H1 (cell line): ENCODE data around the gene ZFAND3. TPM values are rescaled to one million over a fixed set of nuclear protein-coding genes. Genes with fewer than 3 reads are reported as not detected.

Experiments used
- RFX5 ChIP-seq: IDR thresholded peaks from 2 replicates; pipeline ENCODE4 v1.6.1; 2011; ENCODE audit warnings: low read depth, low read length, improper control_type of control experiment, borderline replicate concordance
- polyA plus RNA-seq, 7 experiments: library from polyadenylated mRNA; depleted of rRNA in 3 of 7; stranded (reverse) in 5 of 7; unstranded in 2 of 7; fragments of >200 nt in 5 of 7; fragments of 200-250 nt in 2 of 7; gene quantifications; 1 replicate in 5 of 7; 2 replicates in 1 of 7; 4 replicates in 1 of 7; pipeline versions ENCODE4 v1.2.1 to v1.2.3, GENCODE V29; 2011 to 2013; ENCODE audit warnings: missing spikeins in 2 of 7, mixed read lengths in 2 of 7
- total RNA-seq: library from RNA; stranded (reverse); fragmentation: NEBNext Ultra II Directional; extraction: Animal tissue kit (Norgen Biotek cat#: 25700); gene quantifications from 2 replicates; pipeline ENCODE4 v1.2.1, GENCODE V29; 2021
- TF ChIP-seq, protein P1 (sequence below): fragments of 300-600 bp; sonication (generic); IDR thresholded peaks from 2 replicates; pipeline ENCODE4 v1.7.1; 2012; ENCODE audit warnings: low read length, moderate library complexity, mild to moderate bottlenecking, inconsistent platforms; ENCODE audit not compliant: insufficient replicate concordance

Gene ZFAND3
- total and polyA plus RNA-seq, 2 of the 8 experiments (the other 6 are each of a cell fraction or from before 2014, with no cell fraction given), result 13.0 to 51.3 TPM

DNA sequence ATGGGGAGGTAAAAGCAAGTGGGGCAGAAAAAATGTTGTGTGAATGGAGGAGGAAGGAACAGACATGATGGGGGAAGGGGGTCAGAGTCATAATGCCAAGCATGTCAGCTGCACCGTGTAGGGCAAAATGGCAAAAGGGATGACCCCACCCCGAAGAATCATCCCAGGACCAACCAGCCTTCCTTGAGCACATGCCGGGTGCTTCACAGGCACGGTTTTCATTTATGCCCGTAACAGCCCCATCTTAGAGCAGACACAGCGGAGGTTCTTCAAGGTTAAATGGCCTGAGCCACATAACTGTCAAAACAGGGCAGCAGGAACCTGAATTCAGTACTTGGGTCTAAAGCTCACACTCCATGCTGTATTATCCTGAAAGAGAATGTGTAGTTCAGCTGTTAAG is 322.2 kb downstream of the ZFAND3 start (continued):
- TF ChIP-seq, protein P1, sequence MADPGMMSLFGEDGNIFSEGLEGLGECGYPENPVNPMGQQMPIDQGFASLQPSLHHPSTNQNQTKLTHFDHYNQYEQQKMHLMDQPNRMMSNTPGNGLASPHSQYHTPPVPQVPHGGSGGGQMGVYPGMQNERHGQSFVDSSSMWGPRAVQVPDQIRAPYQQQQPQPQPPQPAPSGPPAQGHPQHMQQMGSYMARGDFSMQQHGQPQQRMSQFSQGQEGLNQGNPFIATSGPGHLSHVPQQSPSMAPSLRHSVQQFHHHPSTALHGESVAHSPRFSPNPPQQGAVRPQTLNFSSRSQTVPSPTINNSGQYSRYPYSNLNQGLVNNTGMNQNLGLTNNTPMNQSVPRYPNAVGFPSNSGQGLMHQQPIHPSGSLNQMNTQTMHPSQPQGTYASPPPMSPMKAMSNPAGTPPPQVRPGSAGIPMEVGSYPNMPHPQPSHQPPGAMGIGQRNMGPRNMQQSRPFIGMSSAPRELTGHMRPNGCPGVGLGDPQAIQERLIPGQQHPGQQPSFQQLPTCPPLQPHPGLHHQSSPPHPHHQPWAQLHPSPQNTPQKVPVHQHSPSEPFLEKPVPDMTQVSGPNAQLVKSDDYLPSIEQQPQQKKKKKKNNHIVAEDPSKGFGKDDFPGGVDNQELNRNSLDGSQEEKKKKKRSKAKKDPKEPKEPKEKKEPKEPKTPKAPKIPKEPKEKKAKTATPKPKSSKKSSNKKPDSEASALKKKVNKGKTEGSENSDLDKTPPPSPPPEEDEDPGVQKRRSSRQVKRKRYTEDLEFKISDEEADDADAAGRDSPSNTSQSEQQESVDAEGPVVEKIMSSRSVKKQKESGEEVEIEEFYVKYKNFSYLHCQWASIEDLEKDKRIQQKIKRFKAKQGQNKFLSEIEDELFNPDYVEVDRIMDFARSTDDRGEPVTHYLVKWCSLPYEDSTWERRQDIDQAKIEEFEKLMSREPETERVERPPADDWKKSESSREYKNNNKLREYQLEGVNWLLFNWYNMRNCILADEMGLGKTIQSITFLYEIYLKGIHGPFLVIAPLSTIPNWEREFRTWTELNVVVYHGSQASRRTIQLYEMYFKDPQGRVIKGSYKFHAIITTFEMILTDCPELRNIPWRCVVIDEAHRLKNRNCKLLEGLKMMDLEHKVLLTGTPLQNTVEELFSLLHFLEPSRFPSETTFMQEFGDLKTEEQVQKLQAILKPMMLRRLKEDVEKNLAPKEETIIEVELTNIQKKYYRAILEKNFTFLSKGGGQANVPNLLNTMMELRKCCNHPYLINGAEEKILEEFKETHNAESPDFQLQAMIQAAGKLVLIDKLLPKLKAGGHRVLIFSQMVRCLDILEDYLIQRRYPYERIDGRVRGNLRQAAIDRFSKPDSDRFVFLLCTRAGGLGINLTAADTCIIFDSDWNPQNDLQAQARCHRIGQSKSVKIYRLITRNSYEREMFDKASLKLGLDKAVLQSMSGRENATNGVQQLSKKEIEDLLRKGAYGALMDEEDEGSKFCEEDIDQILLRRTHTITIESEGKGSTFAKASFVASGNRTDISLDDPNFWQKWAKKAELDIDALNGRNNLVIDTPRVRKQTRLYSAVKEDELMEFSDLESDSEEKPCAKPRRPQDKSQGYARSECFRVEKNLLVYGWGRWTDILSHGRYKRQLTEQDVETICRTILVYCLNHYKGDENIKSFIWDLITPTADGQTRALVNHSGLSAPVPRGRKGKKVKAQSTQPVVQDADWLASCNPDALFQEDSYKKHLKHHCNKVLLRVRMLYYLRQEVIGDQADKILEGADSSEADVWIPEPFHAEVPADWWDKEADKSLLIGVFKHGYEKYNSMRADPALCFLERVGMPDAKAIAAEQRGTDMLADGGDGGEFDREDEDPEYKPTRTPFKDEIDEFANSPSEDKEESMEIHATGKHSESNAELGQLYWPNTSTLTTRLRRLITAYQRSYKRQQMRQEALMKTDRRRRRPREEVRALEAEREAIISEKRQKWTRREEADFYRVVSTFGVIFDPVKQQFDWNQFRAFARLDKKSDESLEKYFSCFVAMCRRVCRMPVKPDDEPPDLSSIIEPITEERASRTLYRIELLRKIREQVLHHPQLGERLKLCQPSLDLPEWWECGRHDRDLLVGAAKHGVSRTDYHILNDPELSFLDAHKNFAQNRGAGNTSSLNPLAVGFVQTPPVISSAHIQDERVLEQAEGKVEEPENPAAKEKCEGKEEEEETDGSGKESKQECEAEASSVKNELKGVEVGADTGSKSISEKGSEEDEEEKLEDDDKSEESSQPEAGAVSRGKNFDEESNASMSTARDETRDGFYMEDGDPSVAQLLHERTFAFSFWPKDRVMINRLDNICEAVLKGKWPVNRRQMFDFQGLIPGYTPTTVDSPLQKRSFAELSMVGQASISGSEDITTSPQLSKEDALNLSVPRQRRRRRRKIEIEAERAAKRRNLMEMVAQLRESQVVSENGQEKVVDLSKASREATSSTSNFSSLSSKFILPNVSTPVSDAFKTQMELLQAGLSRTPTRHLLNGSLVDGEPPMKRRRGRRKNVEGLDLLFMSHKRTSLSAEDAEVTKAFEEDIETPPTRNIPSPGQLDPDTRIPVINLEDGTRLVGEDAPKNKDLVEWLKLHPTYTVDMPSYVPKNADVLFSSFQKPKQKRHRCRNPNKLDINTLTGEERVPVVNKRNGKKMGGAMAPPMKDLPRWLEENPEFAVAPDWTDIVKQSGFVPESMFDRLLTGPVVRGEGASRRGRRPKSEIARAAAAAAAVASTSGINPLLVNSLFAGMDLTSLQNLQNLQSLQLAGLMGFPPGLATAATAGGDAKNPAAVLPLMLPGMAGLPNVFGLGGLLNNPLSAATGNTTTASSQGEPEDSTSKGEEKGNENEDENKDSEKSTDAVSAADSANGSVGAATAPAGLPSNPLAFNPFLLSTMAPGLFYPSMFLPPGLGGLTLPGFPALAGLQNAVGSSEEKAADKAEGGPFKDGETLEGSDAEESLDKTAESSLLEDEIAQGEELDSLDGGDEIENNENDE, result no peak
- TF ChIP-seq RFX5, result no peak
